HepG2 (cell line): ENCODE measurements around the gene ZFHX3. TPM values are rescaled to one million over a fixed set of nuclear protein-coding genes. Genes with fewer than 3 reads are reported as not detected.
A peak's percentile ranks its signal among the peaks of the same experiment; 100 is the strongest.

Source experiments
- BRF2 ChIP-seq: sonication (generic); formaldehyde crosslinking; IDR thresholded peaks from 2 replicates; pipeline ENCODE4 v1.8.1; 2022; ENCODE audit warnings: mild to moderate bottlenecking, missing genetic modification reagents
- DRAP1 ChIP-seq: IDR thresholded peaks from 2 replicates; pipeline ENCODE4 v1.6.1; 2016; ENCODE audit warnings: missing genetic modification reagents, missing compliant biosample characterization
- HOXA5 ChIP-seq: sonication (generic); formaldehyde crosslinking; IDR thresholded peaks from 2 replicates; pipeline ENCODE4 v1.4.0; 2020; ENCODE audit warnings: missing genetic modification reagents
- KAT8 ChIP-seq: IDR thresholded peaks from 2 replicates; pipeline ENCODE4 v1.6.1; 2016; ENCODE audit warnings: missing genetic modification reagents, missing compliant biosample characterization
- MAFF ChIP-seq: IDR thresholded peaks from 2 replicates; pipeline ENCODE4 v1.6.1; 2011; ENCODE audit warnings: low read depth, low read length, improper control_type of control experiment
- NFKBIZ ChIP-seq: IDR thresholded peaks from 2 replicates; pipeline ENCODE4 v1.6.1; 2018; ENCODE audit warnings: missing genetic modification reagents, missing compliant biosample characterization
- SMAD1 ChIP-seq: sonication (generic); formaldehyde crosslinking; IDR thresholded peaks from 2 replicates; pipeline ENCODE4 v1.4.0; 2020; ENCODE audit warnings: missing genetic modification reagents, low read depth, mild to moderate bottlenecking, borderline replicate concordance
- SP1 ChIP-seq, 2 experiments: fragments of 450-650 bp in 1 of 2; sonication (generic) in 1 of 2; formaldehyde crosslinking in 1 of 2; IDR thresholded peaks; 2 replicates each; pipeline versions ENCODE4 v1.4.0 to v1.6.1; 2016 to 2020; ENCODE audit warnings: missing genetic modification reagents in 1 of 2
- U2AF2 ChIP-seq: fragments of 200-400 bp; formaldehyde crosslinking; IDR thresholded peaks from 2 replicates; pipeline ENCODE4 v1.6.1; 2017; ENCODE audit warnings: low read depth, mild to moderate bottlenecking, low read length
- UBTF ChIP-seq: sonication (generic); formaldehyde crosslinking; IDR thresholded peaks from 2 replicates; pipeline ENCODE4 v1.4.0; 2020; ENCODE audit warnings: mild to moderate bottlenecking, missing genetic modification reagents
- ZBTB10 ChIP-seq: sonication (generic); formaldehyde crosslinking; IDR thresholded peaks from 2 replicates; pipeline ENCODE4 v1.4.0; 2020; ENCODE audit warnings: missing genetic modification reagents, borderline replicate concordance
- ZMAT5 ChIP-seq: sonication (generic); formaldehyde crosslinking; IDR thresholded peaks from 2 replicates; pipeline ENCODE4 v1.5.0; 2020; ENCODE audit warnings: mild to moderate bottlenecking, low read depth, missing genetic modification reagents, borderline replicate concordance
- ZNF138 ChIP-seq: sonication (generic); formaldehyde crosslinking; IDR thresholded peaks from 2 replicates; pipeline ENCODE4 v1.5.0; 2020; ENCODE audit warnings: mild to moderate bottlenecking, low read depth, missing genetic modification reagents
- ZNF383 ChIP-seq: sonication (generic); formaldehyde crosslinking; IDR thresholded peaks from 2 replicates; pipeline ENCODE4 v1.4.0; 2020; ENCODE audit warnings: missing genetic modification reagents, mild to moderate bottlenecking, borderline replicate concordance
- ZNF605 ChIP-seq: sonication (generic); formaldehyde crosslinking; IDR thresholded peaks from 2 replicates; pipeline ENCODE4 v1.8.0; 2022; ENCODE audit warnings: mild to moderate bottlenecking, missing genetic modification reagents
- ZNF609 ChIP-seq: sonication (generic); formaldehyde crosslinking; IDR thresholded peaks from 2 replicates; pipeline ENCODE4 v1.4.0; 2020; ENCODE audit warnings: mild to moderate bottlenecking, missing genetic modification reagents, borderline replicate concordance
- ZNF737 ChIP-seq: sonication (generic); formaldehyde crosslinking; IDR thresholded peaks from 2 replicates; pipeline ENCODE4 v1.5.0; 2020; ENCODE audit warnings: missing genetic modification reagents, mild to moderate bottlenecking, borderline replicate concordance
- ZNF782 ChIP-seq: sonication (generic); formaldehyde crosslinking; IDR thresholded peaks from 2 replicates; pipeline ENCODE4 v1.4.0; 2020; ENCODE audit warnings: missing genetic modification reagents, mild to moderate bottlenecking, borderline replicate concordance
- polyA plus RNA-seq, 8 experiments: library from polyadenylated mRNA; depleted of rRNA in 3 of 8; stranded (reverse) in 7 of 8; unstranded in 1 of 8; fragments of >200 nt; fragmentation: Illumina TruSeq in 4 of 8; extraction: Trizol in 4 of 8; gene quantifications; 2 replicates each; pipeline versions ENCODE4 v1.2.1 to v1.2.3, GENCODE V29; 2011 to 2016; ENCODE audit warnings: low read depth in 4 of 8, missing spikeins in 1 of 8, mixed read lengths in 1 of 8; ENCODE audit not compliant: insufficient read depth in 1 of 8
- total RNA-seq, 5 experiments: library from RNA; depleted of rRNA; stranded (reverse); fragments of >200 nt; fragmentation: Illumina TruSeq; extraction: Trizol; gene quantifications; 2 replicates each; pipeline ENCODE4 v1.2.3, GENCODE V29; 2016; ENCODE audit warnings: low read depth in 1 of 5

The ZFHX3 gene
- total and polyA plus RNA-seq, 2 of the 13 experiments (the other 11 are each of a cell fraction or from before 2014, with no cell fraction given): 5.0 to 6.0 TPM

GRCh38 chr16:73056448-73056847, 8.5 kb upstream of the ZFHX3 start (continued):
- no peak for TF ChIP-seq ZNF383 (CRISPR knock-in tag)
- no peak for TF ChIP-seq SMAD1 (CRISPR knock-in tag)
- peak; percentile 38; the same call in 1 of the 2 replicates for TF ChIP-seq MAFF
- no peak for TF ChIP-seq HOXA5
- no peak for TF ChIP-seq UBTF
- peak; percentile 2; the same call in 1 of the 2 replicates for TF ChIP-seq ZBTB10
- no peak for TF ChIP-seq ZNF605 (CRISPR knock-in tag)
- TF ChIP-seq SP1 (IDR thresholded peaks at IDR 0.05): no peak
- TF ChIP-seq SP1 (CRISPR knock-in tag; IDR thresholded peaks at IDR 0.05): no peak
- TF ChIP-seq BRF2 (CRISPR knock-in tag): no peak
- TF ChIP-seq ZNF782: no peak
- TF ChIP-seq ZNF737: no peak
- TF ChIP-seq ZNF138 (CRISPR knock-in tag): no peak
- no peak for TF ChIP-seq KAT8 (CRISPR knock-in tag)
- no peak for TF ChIP-seq ZMAT5 (CRISPR knock-in tag)
- no peak for TF ChIP-seq NFKBIZ (CRISPR knock-in tag)
- no peak for TF ChIP-seq U2AF2
- TF ChIP-seq DRAP1 (CRISPR knock-in tag): peak; percentile 2; the same call in 1 of the 2 replicates
- no peak for TF ChIP-seq ZNF609
